HG03432 (cell line): ENCODE data around the gene TMEM59.

Experiments
- ATAC-seq: cut with Tn5 transposase; IDR thresholded peaks from one replicate; pipeline ENCODE4 v1.9.1; 2021; ENCODE audit warnings: mild to moderate bottlenecking, moderate library complexity; ENCODE audit not compliant: unreplicated experiment

Gene TMEM59

GRCh38 chr1:53986458-53986857, 66.5 kb downstream of the TMEM59 start:
- ATAC-seq = no peak

- ATAC-seq = no peak
These were observed 68.3 kb downstream of the TMEM59 start for GRCh38 chr1:53984726-53985125.

- ATAC-seq = no peak
These were observed 70.3 kb downstream of the TMEM59 start for GRCh38 chr1:53982763-53983104.

- no peak for ATAC-seq
These were observed 70.8 kb downstream of the TMEM59 start for GRCh38 chr1:53982034-53982762.

GRCh38 chr1:53981220-53981619, 71.8 kb downstream of the TMEM59 start:
- no peak for ATAC-seq

GRCh38 chr1:53979712-53980450, 73.1 kb downstream of the TMEM59 start:
- ATAC-seq = no peak
